Spleen (tissue), 7 donors: ENCODE measurements around the gene MOB1B.

ENCODE experiments used
- CTCF ChIP-seq, 11 experiments: fragments of 200-600 bp in 7 of 11; fragments of 450-650 bp in 4 of 11; sonication (generic) in 4 of 11; IDR thresholded peaks in 8 of 11; conservative IDR thresholded peaks in 3 of 11; 1 replicate in 7 of 11; 2 replicates in 4 of 11; pipeline versions ENCODE4 v1.4.0 to v1.8.0; 2016 to 2021; ENCODE audit warnings: antibody characterized with exemption in 11 of 11, inconsistent platforms in 4 of 11, mild to moderate bottlenecking in 1 of 11
- POLR2A ChIP-seq, 3 donors: fragments of 450-650 bp; IDR thresholded peaks; one replicate each; pipeline ENCODE4 v1.5.1; 2017; ENCODE audit warnings: antibody characterized with exemption in 3 of 3, mild to moderate bottlenecking in 1 of 3
- donor health status: DM: no; HTN: no; CAD: no; lungs with moderate emphysema.
- donor health status: DM: no; HTN: no; CAD: no.
- donor health status: DM: no; HTN: no; CAD: no.

GRCh38 chr4:70908993-70909556, 6.9 kb downstream of the MOB1B start:
- no peak for TF ChIP-seq CTCF (IDR thresholded peaks at IDR 0.05 in 8 of 11, conservative IDR thresholded peaks at IDR 0.05 in 3 of 11)
- no peak for TF ChIP-seq POLR2A (IDR thresholded peaks at IDR 0.05)
